ENCODE results near the gene NOL4L.

Gene NOL4L

DNA sequence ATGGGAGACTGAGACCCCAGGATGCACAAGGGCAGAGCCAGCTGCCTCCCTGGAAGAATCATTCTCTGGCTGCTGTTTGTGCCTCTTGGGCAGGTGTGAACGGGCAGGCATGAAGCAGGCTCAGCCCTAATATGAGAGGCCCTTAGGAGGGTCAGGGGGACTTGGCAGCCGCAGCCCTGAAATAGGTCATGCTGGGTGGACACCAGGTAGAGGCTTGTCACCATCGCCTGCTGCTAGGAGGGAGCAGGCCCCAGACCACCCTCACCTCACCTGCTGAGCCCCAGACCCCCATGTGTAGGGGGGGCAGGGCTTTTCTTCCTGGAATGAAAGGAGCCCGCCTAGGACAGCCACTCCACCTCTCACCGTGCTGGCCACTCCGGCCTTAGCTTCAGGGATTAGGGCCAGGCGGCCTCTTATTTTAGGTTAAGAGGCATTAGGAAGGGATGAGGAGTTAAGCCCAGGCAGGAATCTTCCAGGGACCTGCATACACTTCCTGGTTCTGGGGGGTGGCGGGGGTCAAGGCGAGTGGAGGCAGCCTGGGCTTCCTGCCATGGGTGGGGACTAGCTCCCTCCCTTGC lies 134.6 kb downstream of the NOL4L start:
- no peaks in the 10 kb centered on the region for H3K27me3 ChIP-seq (ENCODE audit: insufficient read depth, low read length)
- no peaks in the 10 kb centered on the region for H4K20me1 ChIP-seq (ENCODE audit: insufficient read depth, low read length)
- H3K4me3 ChIP-seq (ENCODE audit: low read depth, low read length, poor library complexity, severe bottlenecking) = no peak overlapping the region
- no peaks in the 10 kb centered on the region for H3K9me3 ChIP-seq (ENCODE audit: low read length)
- H2AFZ ChIP-seq (ENCODE audit: low read length) = no peak overlapping the region
- H3K27ac ChIP-seq (ENCODE audit: low read depth, low read length, poor library complexity, severe bottlenecking) = no peak overlapping the region
- H3K9ac ChIP-seq (ENCODE audit: low read length) = no peak overlapping the region
- no peaks in the 10 kb centered on the region for H3K4me1 ChIP-seq (ENCODE audit: insufficient read depth, low read length, severe bottlenecking)
- peaks cover 2% of the 10 kb centered on the region; the same call in 1 of the 2 replicates for H3K36me3 ChIP-seq (ENCODE audit: insufficient read depth, low read length)
- TF ChIP-seq EZH2 (IDR thresholded peaks at IDR 0.05; ENCODE audit: borderline replicate concordance, low read length) = no peak
- TF ChIP-seq, protein P1, sequence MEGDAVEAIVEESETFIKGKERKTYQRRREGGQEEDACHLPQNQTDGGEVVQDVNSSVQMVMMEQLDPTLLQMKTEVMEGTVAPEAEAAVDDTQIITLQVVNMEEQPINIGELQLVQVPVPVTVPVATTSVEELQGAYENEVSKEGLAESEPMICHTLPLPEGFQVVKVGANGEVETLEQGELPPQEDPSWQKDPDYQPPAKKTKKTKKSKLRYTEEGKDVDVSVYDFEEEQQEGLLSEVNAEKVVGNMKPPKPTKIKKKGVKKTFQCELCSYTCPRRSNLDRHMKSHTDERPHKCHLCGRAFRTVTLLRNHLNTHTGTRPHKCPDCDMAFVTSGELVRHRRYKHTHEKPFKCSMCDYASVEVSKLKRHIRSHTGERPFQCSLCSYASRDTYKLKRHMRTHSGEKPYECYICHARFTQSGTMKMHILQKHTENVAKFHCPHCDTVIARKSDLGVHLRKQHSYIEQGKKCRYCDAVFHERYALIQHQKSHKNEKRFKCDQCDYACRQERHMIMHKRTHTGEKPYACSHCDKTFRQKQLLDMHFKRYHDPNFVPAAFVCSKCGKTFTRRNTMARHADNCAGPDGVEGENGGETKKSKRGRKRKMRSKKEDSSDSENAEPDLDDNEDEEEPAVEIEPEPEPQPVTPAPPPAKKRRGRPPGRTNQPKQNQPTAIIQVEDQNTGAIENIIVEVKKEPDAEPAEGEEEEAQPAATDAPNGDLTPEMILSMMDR (IDR thresholded peaks at IDR 0.05; ENCODE audit: low read length) = no peak
- no peak overlapping the region for H3K4me2 ChIP-seq (ENCODE audit: low read length)
- H3K79me2 ChIP-seq (ENCODE audit: insufficient read depth, low read length) = no peaks in the 10 kb centered on the region
- H3F3A ChIP-seq (ENCODE audit: insufficient read depth, low read length) = no peaks in the 10 kb centered on the region
- no peaks in the 10 kb centered on the region for H3K9me2 ChIP-seq (ENCODE audit: low read depth, low read length)

DNA sequence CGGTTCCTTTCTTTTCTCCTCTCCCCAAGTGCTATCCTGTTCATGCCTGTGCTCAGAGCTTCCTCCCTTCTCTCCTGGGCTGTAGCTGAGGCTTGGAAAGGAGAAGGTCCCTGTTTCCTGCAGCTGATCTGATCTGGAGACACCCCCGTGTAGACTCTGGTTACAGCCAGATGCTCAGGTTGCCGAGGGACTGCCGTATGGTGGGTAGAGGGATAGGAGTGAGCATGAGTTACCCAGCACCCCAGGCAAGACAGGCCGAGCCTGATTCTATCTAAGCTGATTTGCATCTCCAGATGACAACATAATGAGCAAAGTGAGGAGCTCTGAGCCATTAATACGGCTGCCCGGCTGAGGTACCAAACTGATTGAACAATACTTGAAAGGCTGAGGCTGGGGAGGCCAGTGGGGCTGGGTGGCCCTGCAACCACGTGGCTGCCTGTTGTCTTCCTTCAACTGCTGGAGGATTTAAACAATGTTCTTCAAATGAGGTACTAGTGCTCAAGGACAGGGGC lies 135.2 kb downstream of the NOL4L start:
- TF ChIP-seq EZH2 (IDR thresholded peaks at IDR 0.05; ENCODE audit: borderline replicate concordance, low read length) = no peak
- TF ChIP-seq, protein P1 (IDR thresholded peaks at IDR 0.05; ENCODE audit: low read length) = no peak
- no peaks in the 10 kb centered on the region for H3K9me2 ChIP-seq (ENCODE audit: low read depth, low read length)
- H3F3A ChIP-seq (ENCODE audit: insufficient read depth, low read length) = no peaks in the 10 kb centered on the region
- no peaks in the 10 kb centered on the region for H3K4me1 ChIP-seq (ENCODE audit: insufficient read depth, low read length, severe bottlenecking)
- no peaks in the 10 kb centered on the region for H4K20me1 ChIP-seq (ENCODE audit: insufficient read depth, low read length)
- peaks cover 8% of the 10 kb centered on the region; the same call in 1 of the 2 replicates for H3K36me3 ChIP-seq (ENCODE audit: insufficient read depth, low read length)
- H2AFZ ChIP-seq (ENCODE audit: low read length) = no peak overlapping the region
- H3K27ac ChIP-seq (ENCODE audit: low read depth, low read length, poor library complexity, severe bottlenecking) = no peak overlapping the region
- no peak overlapping the region for H3K4me3 ChIP-seq (ENCODE audit: low read depth, low read length, poor library complexity, severe bottlenecking)
- H3K9me3 ChIP-seq (ENCODE audit: low read length) = no peaks in the 10 kb centered on the region
- H3K27me3 ChIP-seq (ENCODE audit: insufficient read depth, low read length) = no peaks in the 10 kb centered on the region
- H3K4me2 ChIP-seq (ENCODE audit: low read length) = no peak overlapping the region
- no peak overlapping the region for H3K9ac ChIP-seq (ENCODE audit: low read length)
- H3K79me2 ChIP-seq (ENCODE audit: insufficient read depth, low read length) = no peaks in the 10 kb centered on the region

DNA sequence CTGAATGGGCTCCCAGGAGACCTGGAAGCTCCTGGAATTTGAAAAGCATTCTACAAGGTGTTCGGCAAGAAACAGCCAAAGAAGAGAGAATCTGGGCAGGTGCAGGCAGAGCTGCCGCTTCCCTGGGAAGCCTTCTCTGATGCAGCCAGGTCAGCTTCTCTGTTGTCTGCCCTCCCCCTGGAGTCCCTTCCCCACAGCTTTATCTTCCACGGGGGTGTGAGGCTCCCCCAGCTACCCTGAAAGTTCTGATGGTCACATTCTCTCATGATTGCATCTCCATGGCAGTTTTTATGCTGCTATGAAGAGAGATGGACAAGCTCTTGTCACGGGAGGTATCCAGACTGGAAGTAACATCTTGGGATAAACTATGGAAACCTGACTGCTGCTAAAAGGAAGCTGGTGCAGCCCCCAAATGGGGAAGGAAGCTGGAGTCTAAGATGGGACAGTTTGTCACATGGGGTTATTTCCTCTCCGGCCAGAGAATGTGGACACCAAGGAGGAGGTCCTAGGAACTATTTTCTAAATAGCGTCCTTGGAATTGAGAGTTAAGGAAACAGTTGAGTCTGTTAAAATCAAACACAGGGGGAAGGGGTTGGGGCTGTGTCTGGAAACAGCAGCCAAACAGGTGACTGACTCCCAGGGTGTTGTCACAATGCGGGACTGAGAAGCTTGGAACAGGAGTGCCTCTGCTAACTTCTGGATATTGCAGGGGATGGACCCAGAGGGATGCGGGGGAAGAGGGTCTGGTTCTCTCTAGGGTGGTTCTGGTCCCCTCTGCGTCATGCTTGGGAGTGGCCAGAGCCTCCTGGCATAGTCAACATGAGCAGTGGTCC lies 135.9 kb downstream of the NOL4L start:
- Histone ChIP-seq H3K36me3 (ENCODE audit: insufficient read depth, low read length) (peaks cover 15% of the 10 kb centered on the region; the same call in 1 of the 2 replicates), H3F3A (ENCODE audit: insufficient read depth, low read length) (no peaks in the 10 kb centered on the region), H3K9ac (ENCODE audit: low read length) (no peak overlapping the region), H3K27me3 (ENCODE audit: insufficient read depth, low read length) (no peaks in the 10 kb centered on the region), H3K4me1 (ENCODE audit: insufficient read depth, low read length, severe bottlenecking) (no peaks in the 10 kb centered on the region), H3K79me2 (ENCODE audit: insufficient read depth, low read length) (no peaks in the 10 kb centered on the region), H3K9me3 (ENCODE audit: low read length) (no peaks in the 10 kb centered on the region), H3K9me2 (ENCODE audit: low read depth, low read length) (no peaks in the 10 kb centered on the region), H3K4me3 (ENCODE audit: low read depth, low read length, poor library complexity, severe bottlenecking) (no peak overlapping the region), H4K20me1 (ENCODE audit: insufficient read depth, low read length) (no peaks in the 10 kb centered on the region), H3K27ac (ENCODE audit: low read depth, low read length, poor library complexity, severe bottlenecking) (no peak overlapping the region), H2AFZ (ENCODE audit: low read length) (no peak overlapping the region), H3K4me2 (ENCODE audit: low read length) (no peak overlapping the region)
- TF ChIP-seq, protein P1 (IDR thresholded peaks at IDR 0.05; ENCODE audit: low read length) = no peak
- no peak for TF ChIP-seq EZH2 (IDR thresholded peaks at IDR 0.05; ENCODE audit: borderline replicate concordance, low read length)
